Measurements from ENCODE around the gene EID1.

GRCh38 chr15:48887144-48887543, 9.2 kb downstream of the EID1 start:
- TF ChIP-seq CTCF (IDR thresholded peaks at IDR 0.05) (no peak), EP300 (IDR thresholded peaks at IDR 0.05) (no peak), POLR2A (IDR thresholded peaks at IDR 0.05) (no peak)
